Stimulated activated CD8-positive, alpha-beta memory T cell treated with anti-CD3 and anti-CD28 coated beads, Interleukin-7, amount 100 ng/mL, for 24 hours (primary cell): ENCODE data around the gene CNFN.

Experiments
- DNase-seq: peaks from one replicate; pipeline ENCODE4 v3.0.0-alpha.2; 2020; ENCODE audit warnings: low read depth

The CNFN gene, protein sequence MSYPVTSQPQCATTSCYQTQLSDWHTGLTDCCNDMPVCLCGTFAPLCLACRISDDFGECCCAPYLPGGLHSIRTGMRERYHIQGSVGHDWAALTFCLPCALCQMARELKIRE

DNA sequence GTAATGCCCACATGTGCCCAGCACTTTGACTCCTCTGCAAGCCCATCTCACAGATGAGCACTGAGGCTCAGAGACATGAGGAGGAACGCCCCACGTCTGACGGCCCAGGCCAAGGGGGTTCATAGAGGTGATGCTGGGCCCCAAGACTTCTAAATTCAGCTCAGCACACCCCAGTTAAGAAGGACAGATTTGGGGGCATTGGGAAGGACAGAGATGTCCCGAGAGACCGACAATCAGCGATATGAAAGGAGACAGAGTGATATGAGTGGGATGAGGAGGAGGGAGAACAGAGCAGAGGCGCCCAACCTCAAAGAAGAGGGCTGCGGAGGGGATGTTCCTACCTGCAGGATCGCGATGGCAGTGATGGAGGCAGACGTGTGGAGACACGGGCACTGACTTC is at the start of gene CNFN:
Gene CNFN (minus strand): TSS at position 399 of the 400 bp plus-strand sequence. CDS start 1,260 bp downstream, outside the sequence.
- DNase-seq: no peak

DNA sequence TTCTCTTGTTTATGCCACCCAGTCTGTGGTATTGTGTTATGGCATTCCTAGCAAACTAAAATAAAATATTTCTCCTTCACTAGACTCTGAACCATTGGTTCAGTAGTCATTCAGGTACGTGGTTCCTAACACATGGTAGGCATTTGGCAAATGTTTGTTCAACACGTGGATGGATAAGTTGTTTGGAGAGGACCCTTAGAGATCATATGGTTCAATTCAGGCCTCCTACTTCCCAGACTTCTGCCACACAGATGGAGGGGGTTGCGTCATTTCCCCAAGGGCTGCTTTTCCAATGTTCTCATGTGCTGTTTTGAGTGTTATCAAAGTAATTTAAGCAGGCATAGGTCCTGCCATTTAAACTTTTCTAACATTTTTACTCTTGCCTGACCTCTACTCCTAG is 45.9 kb upstream of the CNFN start:
- DNase-seq: no peak

DNA sequence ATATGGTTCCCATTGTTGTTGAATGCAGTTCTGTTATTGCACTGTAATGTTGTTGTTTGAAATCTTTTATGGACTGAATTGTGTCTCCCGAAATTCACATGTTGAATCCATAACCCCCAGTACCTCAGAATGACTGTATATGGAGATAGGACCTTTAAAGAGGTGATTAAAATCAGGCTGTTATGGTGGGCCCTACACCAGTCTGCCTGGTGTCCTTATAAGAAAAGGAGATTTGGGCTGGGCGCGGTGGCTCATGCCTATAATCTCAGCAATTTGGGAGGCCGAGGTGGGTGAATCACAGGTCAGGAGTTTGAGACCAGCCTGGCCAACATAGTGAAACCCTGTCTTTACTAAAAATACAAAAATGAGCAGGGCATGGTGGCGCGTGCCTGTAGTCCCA is 45.2 kb upstream of the CNFN start:
- no peak for DNase-seq

DNA sequence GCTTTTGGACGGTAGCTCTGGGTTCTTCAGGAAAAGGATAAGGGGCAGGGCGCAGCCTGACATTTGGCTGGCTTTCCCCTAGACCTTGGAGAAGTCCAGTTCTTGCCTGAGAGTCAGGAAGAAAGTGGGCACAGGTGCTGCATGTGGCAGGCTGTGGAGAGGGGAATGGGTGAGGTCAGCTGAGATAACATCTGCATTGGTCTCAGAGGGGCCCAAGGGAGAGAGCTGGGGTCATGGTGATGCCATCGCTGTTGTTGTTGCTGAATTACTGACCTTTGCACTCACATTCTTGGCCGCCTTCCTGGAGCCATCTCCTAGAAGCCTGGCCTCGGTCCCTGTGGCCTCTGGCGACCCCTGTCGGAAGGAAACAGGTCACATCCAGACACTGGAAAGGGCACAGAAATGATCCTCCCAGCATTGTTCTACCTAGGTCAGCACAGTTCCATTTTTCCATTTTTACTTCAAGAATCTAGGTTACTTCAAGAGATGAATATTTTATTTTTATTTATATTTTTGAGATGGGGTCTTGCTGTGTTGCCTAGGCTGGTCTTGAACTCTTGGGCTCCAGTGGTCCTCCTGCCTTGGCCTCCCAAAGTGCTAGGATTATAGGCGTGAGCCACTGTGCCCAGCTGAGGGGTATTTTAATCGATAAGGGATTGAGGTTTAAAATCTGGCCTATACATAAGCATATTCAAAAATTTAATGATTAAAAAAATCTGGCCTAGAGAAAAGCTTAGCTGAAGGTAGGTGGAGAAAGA is 43.6 kb upstream of the CNFN start:
- DNase-seq: no peak

DNA sequence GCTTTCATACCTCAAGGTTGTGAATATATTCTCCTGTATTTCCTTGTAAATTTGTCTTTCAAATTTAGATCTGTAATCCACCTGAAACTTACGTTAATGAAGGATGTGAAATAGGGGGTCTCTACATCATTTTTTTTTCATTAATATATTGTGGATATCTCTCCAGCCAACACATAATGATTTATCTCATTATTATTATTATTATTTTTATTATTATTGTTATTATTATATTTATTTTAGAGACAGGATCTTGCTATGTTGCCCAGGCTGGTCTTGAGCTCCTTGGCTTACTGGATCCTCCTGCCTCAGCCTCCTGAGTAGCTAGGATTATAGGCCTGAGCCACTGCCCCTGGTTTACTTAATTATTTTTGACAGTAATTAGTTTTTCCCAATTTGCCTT is 41.4 kb upstream of the CNFN start:
- no peak for DNase-seq

DNA sequence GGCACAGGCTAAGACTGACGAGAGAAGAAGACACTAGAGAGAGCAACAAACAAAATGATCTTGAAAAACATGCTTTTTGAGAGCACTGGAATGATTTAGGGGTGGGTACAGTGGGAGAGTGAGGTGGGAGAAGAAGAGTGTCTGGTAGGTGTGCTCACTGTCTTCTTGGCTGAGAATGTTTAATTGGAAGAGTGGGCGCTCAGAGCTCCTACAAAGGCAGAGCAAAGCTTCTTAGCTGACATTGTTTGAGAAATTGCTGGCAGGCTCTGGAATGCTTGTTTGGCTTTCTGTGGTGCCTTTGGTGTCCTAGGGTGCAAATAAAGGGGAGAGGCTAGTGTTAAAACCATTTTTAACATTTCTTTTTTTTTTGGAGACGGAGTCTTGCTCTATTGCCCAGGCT is 38.6 kb upstream of the CNFN start:
- DNase-seq: no peak

DNA sequence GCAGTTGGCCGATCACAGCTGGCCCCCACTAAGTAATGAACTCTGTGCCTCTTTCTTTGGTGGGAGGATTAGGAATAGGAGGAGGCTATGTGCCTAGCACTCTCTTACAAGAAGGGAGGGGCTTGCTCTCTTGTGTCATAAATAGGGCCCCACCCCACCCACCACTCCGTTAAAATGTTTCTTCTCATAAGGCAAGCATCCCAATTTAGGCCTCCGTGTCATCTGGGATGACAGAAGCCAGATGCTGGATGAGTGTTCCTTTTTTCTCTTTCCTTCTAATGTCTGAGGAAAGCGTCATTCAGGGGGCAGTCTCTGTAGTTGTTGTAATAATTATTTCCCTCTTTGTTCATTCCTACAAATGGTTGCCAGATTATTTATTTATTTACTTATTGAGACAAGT is 37.2 kb upstream of the CNFN start, which contains the start of gene LIPE:
Gene LIPE (minus strand): TSS at position 76 of the 400 bp plus-strand sequence. CDS start 239 bp downstream, outside the sequence.
- no peak for DNase-seq

DNA sequence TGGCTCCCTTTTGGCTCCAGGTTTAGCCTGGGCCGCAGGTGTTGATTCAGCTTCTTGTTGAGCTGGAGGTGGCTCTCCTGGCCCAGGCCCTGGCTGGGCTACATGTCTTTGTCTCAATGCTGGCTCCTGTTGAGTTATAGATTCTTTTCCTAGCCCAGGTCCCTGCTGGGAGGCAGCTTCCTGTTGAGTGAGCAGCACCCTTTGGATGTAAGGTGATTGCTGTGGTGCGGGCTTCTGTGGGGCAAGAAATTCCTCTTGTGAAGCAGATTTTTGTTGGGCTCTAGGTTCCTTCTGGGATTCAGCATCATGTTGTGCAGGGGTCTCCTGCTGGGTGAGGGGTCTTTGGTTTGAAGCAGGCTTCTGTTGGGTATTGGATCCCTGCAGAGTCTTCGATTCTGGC is 36.5 kb upstream of the CNFN start:
- no peak for DNase-seq

DNA sequence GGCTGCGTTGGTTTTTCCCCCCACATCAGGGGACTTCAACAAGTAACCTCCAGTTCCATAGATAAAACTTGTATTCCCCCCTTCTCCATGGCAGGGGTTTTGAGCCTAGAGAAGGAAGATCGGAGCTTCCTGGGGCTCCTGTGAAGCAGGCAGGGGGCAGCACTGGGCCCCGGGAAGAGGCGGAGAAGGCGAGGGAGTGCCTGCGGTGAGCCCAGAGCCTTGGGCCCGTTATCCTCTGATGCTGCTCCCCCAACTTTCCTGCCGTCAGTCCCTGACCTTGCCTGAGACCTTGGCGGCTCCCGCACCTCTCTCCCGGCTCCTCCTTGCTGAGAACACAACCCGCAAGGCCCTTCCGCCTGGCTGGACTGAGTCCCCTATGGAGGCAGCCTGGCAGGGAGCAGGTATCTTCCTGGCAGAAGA is 34.6 kb upstream of the CNFN start:
- DNase-seq: no peak

DNA sequence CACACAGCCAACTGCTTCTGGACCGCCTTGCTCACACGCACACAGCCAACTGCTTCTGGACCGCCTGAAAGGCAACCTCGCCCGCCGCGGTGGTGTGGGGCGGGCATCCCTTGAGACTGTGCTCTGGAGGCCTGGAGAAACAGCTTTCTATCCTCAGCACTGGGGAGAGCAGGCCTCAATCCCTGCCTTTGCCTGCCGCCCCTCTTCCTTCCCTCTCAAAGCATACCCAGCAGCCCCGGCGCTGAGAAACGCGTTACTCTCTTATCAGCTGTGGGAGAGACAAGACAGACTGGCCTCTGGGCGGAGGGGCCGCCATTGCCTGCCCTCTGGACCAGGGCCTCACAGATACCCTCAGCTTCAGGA is 34.2 kb upstream of the CNFN start:
- no peak for DNase-seq

DNA sequence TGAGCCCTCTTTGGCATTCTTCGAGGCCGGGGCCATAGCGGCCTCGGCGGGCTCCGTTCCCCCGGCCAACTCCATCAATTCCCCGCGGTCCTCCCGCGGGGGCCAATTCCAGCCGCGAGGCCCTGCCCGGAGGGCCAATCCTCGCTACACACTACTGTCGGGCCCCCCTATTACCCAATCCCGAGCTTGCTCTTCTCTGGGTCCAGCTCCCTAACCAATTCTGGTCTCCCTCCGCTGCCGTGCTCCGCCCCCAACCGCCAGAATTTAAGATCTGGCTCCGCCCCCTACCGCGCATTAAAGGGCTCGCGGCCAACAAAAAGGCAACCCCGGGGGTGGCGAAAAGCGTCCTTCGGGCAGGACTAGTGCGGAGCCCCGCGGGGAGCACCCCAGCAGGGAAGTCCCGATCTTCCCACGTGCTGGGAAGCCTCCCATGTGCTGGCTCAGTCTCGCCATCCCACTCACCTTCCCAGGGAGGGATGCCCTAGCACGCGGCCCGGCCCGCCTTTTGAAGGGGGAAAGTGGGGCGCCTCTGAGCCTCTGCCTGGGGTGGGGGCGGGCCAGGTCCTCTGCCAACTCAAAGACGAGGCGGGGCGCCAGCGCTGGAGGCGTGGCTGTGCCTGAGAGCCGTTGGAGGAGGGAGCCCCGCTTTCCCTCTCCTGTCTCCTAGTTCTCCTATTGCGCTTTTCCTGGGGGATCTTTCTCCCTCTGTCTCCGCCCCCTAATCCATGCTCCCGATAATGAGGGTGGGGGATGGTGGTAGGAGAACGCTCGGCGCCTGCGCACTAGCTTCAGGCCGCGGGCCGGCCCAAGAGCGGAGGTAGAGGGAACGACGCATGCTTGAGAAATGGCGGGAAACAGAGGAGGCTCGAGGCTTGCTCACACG is 33.6 kb upstream of the CNFN start:
- DNase-seq: peak; percentile 87

DNA sequence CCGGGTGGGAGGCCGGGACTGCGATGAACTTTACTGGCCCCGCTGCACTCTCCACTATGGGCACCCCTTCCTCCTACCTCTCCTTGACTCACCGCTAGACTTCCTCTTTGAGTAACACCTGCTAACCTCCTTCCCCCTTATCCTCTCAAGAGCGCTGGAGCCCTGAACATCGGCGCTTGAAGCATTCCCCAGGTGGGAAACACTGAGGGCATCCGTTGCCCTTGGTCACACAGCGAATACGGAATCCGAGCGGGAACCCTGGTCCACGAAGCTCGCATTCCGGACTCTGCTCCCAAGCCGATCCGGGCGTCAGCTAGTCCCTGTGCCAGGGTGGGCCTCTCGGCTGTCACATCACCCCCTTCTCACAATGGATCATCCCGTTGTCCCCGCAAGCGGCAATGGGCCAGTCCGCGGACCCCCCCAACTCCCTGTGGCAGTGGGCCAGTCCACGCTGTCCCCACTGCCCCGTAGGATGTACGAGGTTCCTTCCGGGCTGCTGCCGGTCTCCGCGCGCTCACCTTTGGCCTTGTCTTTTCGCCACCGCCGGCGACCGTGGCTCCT is 32.9 kb upstream of the CNFN start:
- DNase-seq: peak; percentile 33

DNA sequence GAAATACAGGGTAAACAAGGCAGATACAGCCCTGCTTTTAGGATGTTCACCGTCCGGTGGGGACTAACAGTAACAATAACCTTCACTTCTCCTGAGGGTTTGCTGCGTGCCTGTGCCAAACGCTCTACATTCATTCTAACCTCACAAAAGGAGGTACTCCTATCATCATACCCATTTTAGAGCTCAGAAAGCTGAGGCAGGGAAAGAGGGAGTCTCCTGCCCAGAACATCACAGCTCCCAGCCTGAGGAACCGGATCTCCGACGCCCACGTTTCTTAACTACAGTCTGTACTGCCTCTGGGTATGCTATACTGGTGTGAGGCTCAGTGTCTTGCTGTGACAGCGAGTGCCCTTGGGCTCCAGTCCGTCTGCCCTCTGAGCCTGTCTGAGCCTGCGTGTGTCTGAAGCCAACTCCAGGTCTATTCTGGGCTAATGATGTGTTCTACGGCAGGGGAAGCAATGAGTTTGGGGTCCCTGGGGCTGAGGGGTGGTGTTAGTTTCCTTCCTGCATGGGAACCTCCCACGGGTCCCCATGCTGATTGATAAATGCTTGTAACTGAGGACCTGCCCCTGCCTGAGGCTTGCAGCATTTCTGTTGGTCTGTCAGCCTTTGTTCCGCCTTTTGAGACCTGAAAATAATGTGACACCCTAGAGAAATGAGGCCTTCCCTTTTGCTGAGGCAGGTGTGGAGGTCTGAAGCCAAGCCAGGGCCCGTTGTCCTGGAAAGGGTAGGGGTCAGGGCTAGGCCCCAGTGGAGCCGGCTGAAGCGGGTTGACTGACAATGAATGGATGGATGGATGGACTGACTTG is 32.2 kb upstream of the CNFN start:
- DNase-seq: no peak

DNA sequence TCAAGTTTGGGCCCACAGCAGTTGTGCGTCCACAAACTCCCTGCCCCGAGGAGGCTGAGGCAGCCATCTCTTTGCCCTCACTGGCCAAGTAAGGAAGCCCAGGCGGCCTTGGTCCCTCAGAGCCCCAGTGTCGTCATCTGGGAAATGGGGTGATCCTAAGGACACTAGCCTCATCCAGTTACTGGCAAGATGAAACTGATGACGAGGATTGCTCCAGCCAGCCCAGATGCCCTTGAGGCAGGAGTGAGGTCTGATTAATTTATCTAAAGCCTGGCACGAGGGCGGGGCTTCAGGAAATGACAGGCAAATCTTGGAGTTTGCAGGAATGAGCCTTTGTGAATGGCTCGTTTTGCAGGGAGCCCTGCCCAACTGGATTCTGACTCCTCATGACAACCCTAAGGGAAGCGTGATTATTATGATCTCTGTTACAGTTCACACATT is 31.5 kb upstream of the CNFN start:
- DNase-seq: no peak

DNA sequence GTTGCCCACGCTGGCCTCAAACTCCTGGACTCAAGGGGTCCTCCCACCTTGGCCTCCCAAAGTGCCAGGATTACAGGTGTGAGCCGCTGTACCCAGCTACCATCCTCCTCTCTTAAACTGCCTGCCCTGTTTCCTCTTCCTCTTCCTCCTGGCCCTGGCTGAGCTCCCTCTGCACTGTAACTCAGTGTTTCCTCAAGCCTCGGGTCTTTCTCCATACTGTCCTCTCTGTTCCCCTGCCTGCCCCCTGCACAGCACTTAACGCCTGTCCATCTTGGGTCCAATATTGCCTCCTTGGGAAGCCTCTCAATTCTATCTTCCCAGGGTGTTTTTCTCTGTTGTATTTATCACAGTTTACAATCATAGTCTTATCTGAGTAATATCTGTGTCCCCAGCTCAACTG is 31.0 kb upstream of the CNFN start:
- no peak for DNase-seq

DNA sequence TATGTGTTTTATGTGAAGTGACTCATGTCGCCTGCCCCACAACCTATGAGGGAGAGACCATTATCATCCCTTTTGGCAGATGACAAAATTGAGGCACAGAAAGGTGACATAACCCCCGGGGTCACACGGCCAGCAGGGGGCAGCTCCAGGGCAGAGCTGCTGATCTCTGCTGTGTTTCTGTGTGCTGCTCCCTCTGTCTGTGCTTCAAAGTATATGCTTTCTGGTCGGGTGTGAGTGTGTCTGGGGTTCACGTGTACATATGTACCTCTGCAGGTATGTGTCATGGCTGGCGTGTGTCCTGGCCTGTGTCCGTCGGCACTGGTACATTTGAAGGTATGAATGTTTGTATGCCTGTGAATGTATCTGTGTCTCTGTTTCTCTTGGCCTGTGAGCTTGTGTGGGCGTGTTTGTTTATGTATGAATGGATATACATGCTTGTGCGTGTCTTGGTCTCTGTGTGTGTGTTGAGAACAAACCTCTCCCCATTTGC is 30.0 kb upstream of the CNFN start:
- DNase-seq: peak; percentile 54

DNA sequence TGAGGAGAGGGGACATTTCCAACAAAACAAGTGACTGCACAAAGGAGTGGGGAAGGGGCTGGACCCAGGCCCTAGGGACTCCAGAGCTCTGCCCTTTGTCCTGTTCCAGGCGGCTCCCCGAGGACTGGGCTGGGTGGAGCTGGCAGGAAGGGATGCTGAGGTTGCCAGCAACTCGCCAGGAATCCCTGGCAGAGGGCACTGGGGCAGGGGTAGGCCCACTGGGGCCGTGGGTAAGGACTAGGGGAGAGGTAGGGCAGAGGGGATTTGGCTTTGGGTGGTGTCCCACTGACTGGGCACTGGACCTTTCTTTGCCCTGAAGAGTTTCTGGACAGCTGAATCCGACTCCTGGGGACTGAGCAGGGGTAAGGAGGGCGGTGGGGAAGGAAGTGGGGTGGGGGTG is 29.2 kb upstream of the CNFN start:
- DNase-seq: no peak

DNA sequence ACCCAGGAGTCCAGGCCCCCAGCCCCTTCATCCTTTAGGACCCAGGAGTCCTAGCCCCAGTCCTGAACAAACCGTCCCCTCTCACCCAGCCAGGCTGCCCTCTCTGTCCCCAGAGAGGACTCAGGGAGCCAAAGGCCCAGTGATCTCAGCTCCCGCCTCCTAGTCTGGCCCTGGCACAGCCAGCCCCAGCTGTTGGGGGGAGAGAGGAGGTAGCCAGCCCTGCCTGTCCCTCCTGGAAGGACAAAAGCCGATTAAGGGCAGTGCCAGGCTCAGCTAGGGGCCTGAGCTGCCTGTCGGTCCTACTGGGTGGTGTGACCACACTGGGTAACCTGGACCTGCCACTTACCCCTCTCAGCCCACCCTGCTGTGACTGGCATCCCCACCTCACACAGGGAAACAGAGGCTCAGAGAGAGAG is 22.6 kb upstream of the CNFN start:
- DNase-seq: no peak

DNA sequence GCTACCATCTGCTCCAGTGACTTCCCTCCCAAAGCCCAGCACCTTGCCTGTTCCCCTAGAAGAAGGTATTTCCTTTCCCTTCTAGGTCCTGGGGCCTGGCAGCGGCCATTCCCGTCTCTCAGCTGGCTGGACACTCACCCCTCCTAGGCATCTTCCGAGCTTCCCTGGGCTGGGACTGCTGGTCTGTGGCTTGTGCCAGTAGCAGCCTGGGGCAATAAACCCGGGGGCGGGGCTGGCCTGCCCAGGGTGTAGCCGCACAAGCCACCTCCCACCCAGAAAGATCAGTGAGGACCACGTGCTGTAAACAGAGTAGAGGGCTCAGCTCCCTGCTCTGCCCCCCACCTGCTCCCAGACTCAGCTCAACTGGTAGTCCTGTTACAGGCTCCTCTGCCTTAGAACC is 22.1 kb upstream of the CNFN start:
- no peak for DNase-seq

DNA sequence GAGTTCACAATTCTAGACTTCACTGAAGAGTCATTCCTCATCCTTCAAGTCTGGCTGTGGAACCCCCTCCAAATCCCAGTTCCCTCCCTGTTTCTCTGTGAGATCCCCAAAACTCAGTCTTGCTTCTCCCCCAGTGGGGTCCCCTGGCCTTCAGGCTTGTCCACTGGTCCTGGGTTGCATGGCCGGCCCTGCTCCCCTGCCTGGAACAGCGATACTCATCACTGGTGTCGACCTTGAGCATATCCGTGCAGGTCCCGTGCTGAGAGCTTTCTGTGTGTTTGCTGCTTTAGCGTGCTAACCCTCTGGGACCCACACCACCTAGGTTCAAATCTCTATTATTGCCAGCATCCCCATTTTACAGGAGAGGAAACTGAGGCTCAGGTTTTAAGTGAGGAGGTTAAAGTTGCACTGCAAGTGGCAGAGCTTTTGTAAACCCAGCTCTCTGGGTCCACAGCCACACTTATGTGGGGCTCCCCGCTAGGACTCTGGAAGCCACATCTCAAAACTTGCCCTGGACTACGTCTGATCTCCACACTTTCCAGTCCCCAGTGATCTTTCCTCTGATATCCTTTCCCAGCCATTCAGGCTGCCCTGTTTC is 21.6 kb upstream of the CNFN start:
- DNase-seq: no peak

DNA sequence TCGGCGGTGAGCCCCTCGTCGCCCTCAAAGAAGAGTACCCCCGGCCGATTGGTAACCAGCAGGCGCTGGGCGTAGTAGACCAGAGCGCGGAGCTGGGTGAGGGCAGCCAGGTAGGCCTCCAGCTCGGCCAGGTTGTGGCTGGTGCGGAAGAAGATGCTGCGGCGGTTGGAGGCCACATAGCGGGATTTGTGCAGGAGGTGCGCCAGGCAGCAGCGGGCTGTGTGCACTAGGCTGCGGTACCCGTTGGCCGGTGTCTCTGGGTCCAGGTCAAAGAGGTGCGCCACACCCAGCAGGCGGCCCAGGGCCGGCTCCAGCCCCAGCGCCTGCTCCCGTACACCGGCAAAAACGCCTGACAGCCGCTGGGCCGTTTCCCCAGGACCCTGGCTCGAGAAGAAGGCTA is 20.3 kb upstream of the CNFN start:
- DNase-seq: no peak
